IPS-18c (cell line): Measurements from ENCODE around the gene LDLRAP1.

Experiments
- H3K4me3 ChIP-seq: 2 replicates; pipeline ENCODE4 v1.7.0; 2013; ENCODE audit warnings: low read depth, mild to moderate bottlenecking, low read length, moderate library complexity; ENCODE audit not compliant: insufficient read depth
- H3K9me3 ChIP-seq: one replicate; pipeline ENCODE4 v1.6.1; 2013; ENCODE audit warnings: mild to moderate bottlenecking, low read length, moderate library complexity; ENCODE audit not compliant: control insufficient read depth, insufficient read depth

The LDLRAP1 gene

GRCh38 chr1:25537153-25537831, 6.1 kb upstream of the LDLRAP1 start:
- Histone ChIP-seq H3K4me3 (no peak overlapping the region), H3K9me3 (no peaks in the 10 kb centered on the region)

GRCh38 chr1:25538191-25538767, 5.1 kb upstream of the LDLRAP1 start:
- no peak overlapping the region for H3K4me3 ChIP-seq
- H3K9me3 ChIP-seq: no peaks in the 10 kb centered on the region

- H3K4me3 ChIP-seq: no peak overlapping the region
Observed at GRCh38 chr1:25540750-25541342, 2.6 kb upstream of the LDLRAP1 start.

GRCh38 chr1:25541425-25541824, 2.0 kb upstream of the LDLRAP1 start:
- no peak overlapping the region for H3K4me3 ChIP-seq
- no peaks in the 10 kb centered on the region for H3K9me3 ChIP-seq

More at GRCh38 chr1:25540750-25541342, 2.6 kb upstream of the LDLRAP1 start:
- no peaks in the 10 kb centered on the region for H3K9me3 ChIP-seq

- Histone ChIP-seq H3K9me3 (no peaks in the 10 kb centered on the region), H3K4me3 (no peak overlapping the region)
Observed at GRCh38 chr1:25541889-25542658, 1.3 kb upstream of the LDLRAP1 start.

- H3K9me3 ChIP-seq: no peaks in the 10 kb centered on the region
- peak overlapping the region; percentile 11; the same call in 1 of the 2 replicates for H3K4me3 ChIP-seq
Observed at GRCh38 chr1:25543005-25543424, 391 bp upstream of the LDLRAP1 start.

- peak overlapping the region; percentile 71 for H3K4me3 ChIP-seq
- H3K9me3 ChIP-seq: no peaks in the 10 kb centered on the region
Observed at GRCh38 chr1:25544243-25544764, 898 bp downstream of the LDLRAP1 start.

- Histone ChIP-seq H3K9me3 (no peaks in the 10 kb centered on the region), H3K4me3 (peak overlapping the region; percentile 71; the same call in 1 of the 2 replicates)
Observed at GRCh38 chr1:25544819-25545218, 1.4 kb downstream of the LDLRAP1 start.

- no peak overlapping the region for H3K4me3 ChIP-seq
- no peaks in the 10 kb centered on the region for H3K9me3 ChIP-seq
Observed at GRCh38 chr1:25545767-25546166, 2.4 kb downstream of the LDLRAP1 start.

- no peaks in the 10 kb centered on the region for H3K9me3 ChIP-seq
Observed at GRCh38 chr1:25546193-25546592, 2.8 kb downstream of the LDLRAP1 start.

GRCh38 chr1:25548601-25549000, 5.2 kb downstream of the LDLRAP1 start:
- H3K9me3 ChIP-seq: no peaks in the 10 kb centered on the region
- no peak overlapping the region for H3K4me3 ChIP-seq

More at GRCh38 chr1:25546193-25546592, 2.8 kb downstream of the LDLRAP1 start:
- H3K4me3 ChIP-seq: no peak overlapping the region

GRCh38 chr1:25549273-25550154, 6.1 kb downstream of the LDLRAP1 start:
- Histone ChIP-seq H3K4me3 (no peak overlapping the region), H3K9me3 (no peaks in the 10 kb centered on the region)

- Histone ChIP-seq H3K4me3 (no peak overlapping the region), H3K9me3 (no peaks in the 10 kb centered on the region)
Observed at GRCh38 chr1:25550155-25550506, 6.7 kb downstream of the LDLRAP1 start.

- Histone ChIP-seq H3K4me3 (no peak overlapping the region), H3K9me3 (no peaks in the 10 kb centered on the region)
Observed at GRCh38 chr1:25550683-25551310, 7.4 kb downstream of the LDLRAP1 start.

- H3K9me3 ChIP-seq: no peaks in the 10 kb centered on the region
- no peak overlapping the region for H3K4me3 ChIP-seq
Observed at GRCh38 chr1:25553749-25554429, 10.5 kb downstream of the LDLRAP1 start.

- H3K4me3 ChIP-seq: no peak overlapping the region
- H3K9me3 ChIP-seq: no peaks in the 10 kb centered on the region
Observed at GRCh38 chr1:25554430-25554780, 11.0 kb downstream of the LDLRAP1 start.
